GM15510 (cell line): ENCODE measurements around the gene LARP4B.

Source experiments
- POLR2A ChIP-seq: IDR thresholded peaks from 3 replicates; pipeline ENCODE4 v1.6.1; 2011; ENCODE audit warnings: borderline replicate concordance; ENCODE audit not compliant: insufficient read length; ENCODE audit errors: extremely low read depth

The LARP4B gene

GRCh38 chr10:943334-944033 lies 12.0 kb upstream of the LARP4B start:
- TF ChIP-seq POLR2A, result no peak

- TF ChIP-seq POLR2A, result no peak
These were observed 7.6 kb upstream of the LARP4B start for GRCh38 chr10:938941-939678.

- TF ChIP-seq POLR2A, result no peak
These were observed 3.4 kb upstream of the LARP4B start for GRCh38 chr10:934746-935406.

GRCh38 chr10:932589-932988 lies 1.1 kb upstream of the LARP4B start:
- no peak for TF ChIP-seq POLR2A

GRCh38 chr10:930625-931325 lies 730 bp downstream of the LARP4B start:
- TF ChIP-seq POLR2A, result no peak

GRCh38 chr10:929960-930624 lies 1.4 kb downstream of the LARP4B start:
- no peak for TF ChIP-seq POLR2A

GRCh38 chr10:927131-927530 lies 4.4 kb downstream of the LARP4B start:
- no peak for TF ChIP-seq POLR2A

GRCh38 chr10:926075-926698 lies 5.3 kb downstream of the LARP4B start:
- TF ChIP-seq POLR2A, result no peak

- no peak for TF ChIP-seq POLR2A
These were observed 7.0 kb downstream of the LARP4B start for GRCh38 chr10:924524-924859.

- TF ChIP-seq POLR2A, result no peak
These were observed 7.5 kb downstream of the LARP4B start for GRCh38 chr10:923844-924523.

- no peak for TF ChIP-seq POLR2A
These were observed 9.8 kb downstream of the LARP4B start for GRCh38 chr10:921471-922414.

- no peak for TF ChIP-seq POLR2A
These were observed 11.1 kb downstream of the LARP4B start for GRCh38 chr10:920450-920849.

GRCh38 chr10:919481-919880 lies 12.0 kb downstream of the LARP4B start:
- no peak for TF ChIP-seq POLR2A
